Peyer's patch (tissue), 4 donors: ENCODE data around the gene MERTK.

ENCODE experiments used
- CTCF ChIP-seq, 6 experiments: fragments of 450-650 bp in 4 of 6; fragments of 200-600 bp in 2 of 6; sonication (generic) in 1 of 6; IDR thresholded peaks; one replicate each; pipeline ENCODE4 v1.5.1; 2017 to 2019; ENCODE audit warnings: antibody characterized with exemption in 6 of 6, mild to moderate bottlenecking in 3 of 6, moderate library complexity in 1 of 6
- POLR2A ChIP-seq, 2 donors: fragments of 450-650 bp; IDR thresholded peaks; one replicate each; pipeline ENCODE4 v1.5.1; 2017; ENCODE audit warnings: antibody characterized with exemption in 2 of 2, mild to moderate bottlenecking in 2 of 2, moderate library complexity in 2 of 2

DNA sequence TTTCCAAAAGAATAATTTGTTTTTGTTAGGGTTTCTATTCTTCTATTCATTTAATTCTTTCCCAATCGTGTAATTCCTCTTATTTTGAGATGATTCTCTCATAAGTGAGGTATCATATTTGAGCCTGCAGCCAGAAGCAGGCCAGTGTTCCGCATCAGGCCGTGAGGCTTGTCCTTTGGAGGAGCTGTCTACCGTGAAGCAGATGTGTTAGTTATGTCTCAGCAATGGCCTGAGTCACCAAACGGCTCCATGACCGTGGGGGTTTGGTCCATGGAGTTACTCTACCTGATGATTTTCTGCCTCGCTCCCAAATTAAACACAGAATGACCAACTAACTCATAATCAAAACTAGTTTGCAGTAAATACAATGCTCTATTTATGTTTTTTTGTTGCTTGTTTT lies 92.4 kb downstream of the MERTK start:
- TF ChIP-seq CTCF (IDR thresholded peaks at IDR 0.05) (no peak), POLR2A (IDR thresholded peaks at IDR 0.05) (no peak)
